ENCODE data around the gene PAFAH1B1. TPM values are rescaled to one million over a fixed set of nuclear protein-coding genes. Genes with fewer than 3 reads are reported as not detected.

The PAFAH1B1 gene
- 170 to 190 TPM (median 186 TPM) in 5 replicates for total RNA-seq (2022; extraction: Qiagen RNA extraction)

DNA sequence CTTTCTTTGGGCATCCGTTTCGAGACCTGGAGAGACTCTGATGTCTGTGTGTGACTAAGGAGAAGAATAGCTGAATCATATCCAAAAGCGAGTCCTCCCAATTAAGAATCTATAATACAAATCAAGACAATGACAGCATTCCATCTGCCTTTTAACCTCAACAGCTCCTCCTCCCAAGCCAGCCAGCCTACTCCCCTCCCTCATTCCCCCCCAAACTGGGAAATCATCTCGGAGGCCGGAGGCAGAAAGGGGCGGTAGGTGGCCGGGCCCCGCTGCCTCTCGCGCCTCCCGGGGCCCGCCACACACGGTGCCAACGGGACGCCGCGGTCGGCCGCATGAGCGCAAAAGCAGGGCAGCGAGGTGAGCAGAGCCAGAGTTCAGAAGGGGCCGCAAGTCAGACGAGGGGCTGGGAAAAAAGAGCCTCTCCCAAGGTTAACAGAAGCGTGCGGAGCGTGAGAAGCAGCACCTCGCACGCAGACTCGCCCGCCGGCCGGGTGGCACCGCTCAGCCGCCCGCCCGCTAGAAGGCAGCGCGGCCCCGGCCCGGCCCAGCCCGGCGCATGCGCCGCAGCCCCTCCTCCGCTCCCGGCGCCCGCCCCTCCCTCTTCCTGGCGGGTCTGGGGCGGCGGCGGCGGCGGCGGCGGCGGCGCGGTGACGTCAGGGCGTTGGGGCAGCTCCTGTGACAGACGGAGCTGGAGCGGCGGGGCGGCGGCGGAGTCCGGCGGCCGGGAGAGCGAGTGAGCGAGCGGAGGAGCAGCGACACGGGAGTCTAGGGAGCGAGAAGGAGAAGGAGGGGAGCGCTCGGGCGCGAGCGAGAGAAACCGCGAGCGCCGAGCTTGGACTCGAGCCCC lies at the start of gene PAFAH1B1:
Gene PAFAH1B1 (plus strand): TSS at position 684 of the 850 bp plus-strand sequence. CDS start 44,635 bp downstream, outside the sequence.

DNA sequence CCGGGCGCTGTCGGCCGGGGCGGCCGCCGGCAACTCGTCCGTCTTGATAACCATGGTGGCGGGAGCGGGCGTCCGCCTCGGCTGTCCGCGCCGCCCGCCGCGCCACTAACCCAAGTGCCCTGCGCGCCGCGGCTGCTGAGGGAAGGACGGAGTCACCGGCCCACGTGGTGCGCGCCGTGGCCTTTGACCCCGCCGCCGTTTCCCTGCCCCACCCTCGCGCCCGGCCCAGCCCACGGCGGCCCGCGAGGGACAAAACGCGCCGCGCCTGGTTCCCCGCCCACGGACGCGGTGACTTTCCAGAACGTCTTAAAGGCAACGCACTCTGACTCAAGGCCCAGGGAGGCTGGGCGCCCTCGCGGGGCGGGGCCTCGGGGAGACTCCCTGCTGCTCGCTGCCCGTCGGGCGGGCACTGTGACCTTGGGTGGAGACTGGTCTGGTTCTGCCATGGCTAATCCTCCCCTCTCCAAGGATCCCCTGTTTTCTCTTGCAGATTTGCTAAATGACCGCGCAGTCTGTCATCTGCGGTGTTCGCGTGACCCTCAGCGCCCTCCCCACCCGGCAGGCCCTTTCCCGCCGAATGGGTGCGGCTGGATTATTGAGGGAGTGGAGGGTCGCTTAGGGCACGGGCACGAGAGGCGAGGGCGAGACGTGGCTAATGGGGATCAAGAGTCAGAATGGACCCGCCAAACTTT lies 118.3 kb downstream of the PAFAH1B1 start, which contains the start of gene CLUH:
Gene CLUH (minus strand): TSS at position 157 of the 692 bp plus-strand sequence. CDS start 103 bp downstream, at position 54.

Other genes with a start within 250 kb of the PAFAH1B1 start
- 12.1 to 21.5 TPM (median 19.0 TPM) in 5 replicates for gene MNT, start 192.6 kb upstream of the PAFAH1B1 start, total RNA-seq (2022; extraction: Qiagen RNA extraction)
- gene METTL16, start 81.8 kb upstream of the PAFAH1B1 start, total RNA-seq (2022; extraction: Qiagen RNA extraction) = 29.5 to 37.5 TPM (median 33.7 TPM) in 5 replicates
- gene CLUH, start 118.1 kb downstream of the PAFAH1B1 start, total RNA-seq (2022; extraction: Qiagen RNA extraction) = 80.3 to 129 TPM (median 123 TPM) in 5 replicates
- 0.13 to 0.31 TPM (median 0.15 TPM) in 5 replicates for gene CCDC92B, start 156.0 kb downstream of the PAFAH1B1 start, total RNA-seq (2022; extraction: Qiagen RNA extraction)
- gene RAP1GAP2, start 202.8 kb downstream of the PAFAH1B1 start, total RNA-seq (2022; extraction: Qiagen RNA extraction) = 15.6 to 24.1 TPM (median 21.0 TPM) in 5 replicates